Measurements from ENCODE around the gene FST. TPM values are rescaled to one million over a fixed set of nuclear protein-coding genes. Genes with fewer than 3 reads are reported as not detected.

The FST gene
- polyA plus RNA-seq, 1 of the 3 experiments (the other 2 are of a cell fraction), result 157 TPM

GRCh38 chr5:53479590-53480415 lies 626 bp upstream of the FST start:
- H3K36me3 ChIP-seq (replicated peaks in 1 of 2; ENCODE audit: control insufficient read depth in 1 of 2, insufficient read depth in 2 of 2, low read length in 1 of 2), result peaks cover 9 to 18% of the 10 kb centered on the region in 2 experiments
- no peaks in the 10 kb centered on the region for H3K9me2 ChIP-seq
- ChIA-PET POLR2A (no interaction called here), CTCF (interaction anchor here (2.3 kb wide), 1 partner anchor 755 kb away, joined by 9 read pairs; no protein-coding TSS in a partner anchor)
- H3K9ac ChIP-seq, result peak overlapping the region; percentile 98
- 1% methylated on average over 61 of the region's 81 CpGs for WGBS (ENCODE audit: low lambda C conversion rate)
- peak overlapping the region; percentile 78 for H2AFZ ChIP-seq (ENCODE audit: low read depth)
- peaks cover 42% of the 10 kb centered on the region for H3K79me2 ChIP-seq (ENCODE audit: insufficient read depth)
- peak overlapping the region; percentile 68 to 99 for H3K4me3 ChIP-seq (ENCODE audit: low read depth in 2 of 2, low read length in 1 of 2)
- peak overlapping the region; percentile 83 for H3K4me2 ChIP-seq
- H3K9me3 ChIP-seq, result no peaks in the 10 kb centered on the region
- no peaks in the 10 kb centered on the region for H3K27me3 ChIP-seq (ENCODE audit: insufficient read depth)
- DNase-seq, result peak; percentile 55
- H3F3A ChIP-seq (replicated peaks; ENCODE audit: insufficient read depth), result peaks cover 37% of the 10 kb centered on the region
- H4K20me1 ChIP-seq (ENCODE audit: insufficient read depth), result no peaks in the 10 kb centered on the region
- peaks cover 11 to 17% of the 10 kb centered on the region in 2 experiments; a peak in 3 of 4 replicates for H3K4me1 ChIP-seq (ENCODE audit: control insufficient read depth in 1 of 2, insufficient read depth in 2 of 2, low read depth in 1 of 2, low read length in 1 of 2)
- peak overlapping the region in 1 of 2 experiments; percentile 99; a peak in 2 of 4 replicates for H3K27ac ChIP-seq (ENCODE audit: low read depth in 2 of 2, low read length in 1 of 2)
- TF ChIP-seq SMC3 (IDR thresholded peaks at IDR 0.05; ENCODE audit: low read depth, low read length) (no peak), NFIC (IDR thresholded peaks at IDR 0.05; ENCODE audit: borderline replicate concordance) (no peak), FOXM1 (IDR thresholded peaks at IDR 0.05; ENCODE audit: low read depth) (no peak), CTCF (IDR thresholded peaks at IDR 0.05) (no peak), MXI1 (IDR thresholded peaks at IDR 0.05; ENCODE audit: low read depth, low read length) (no peak), POLR2AphosphoS5 (IDR thresholded peaks at IDR 0.05; ENCODE audit: low read depth, low read length) (0 out of 2 replicates have a peak, but pooled peaks have one; percentile 35), RAD21 (IDR thresholded peaks at IDR 0.05; ENCODE audit: low read length) (no peak), SIN3A (IDR thresholded peaks at IDR 0.05; ENCODE audit: borderline replicate concordance, low read depth, low read length) (no peak), EZH2phosphoT487 (IDR thresholded peaks at IDR 0.05; ENCODE audit: borderline replicate concordance, low read depth) (no peak), FOXJ3 (CRISPR knock-in tag; IDR thresholded peaks at IDR 0.05) (no peak), MEF2A (IDR thresholded peaks at IDR 0.05; ENCODE audit: borderline replicate concordance, low read depth) (no peak), ZBTB33 (IDR thresholded peaks at IDR 0.05; ENCODE audit: borderline replicate concordance, low read depth) (no peak), USF2 (IDR thresholded peaks at IDR 0.05; ENCODE audit: borderline replicate concordance, low read depth, low read length) (no peak), RXRA (IDR thresholded peaks at IDR 0.05; ENCODE audit: borderline replicate concordance, low read depth) (no peak), TCF12 (IDR thresholded peaks at IDR 0.05) (no peak), ELF1 (IDR thresholded peaks at IDR 0.05) (no peak), REST (IDR thresholded peaks at IDR 0.05; ENCODE audit: low read depth, low read length) (no peak), RCOR1 (IDR thresholded peaks at IDR 0.05; ENCODE audit: low read length) (no peak), PBX3 (IDR thresholded peaks at IDR 0.05) (peak; percentile 20; the same call in 1 of the 2 replicates), TAF1 (IDR thresholded peaks at IDR 0.05; ENCODE audit: borderline replicate concordance, low read depth, low read length) (peak; percentile 43; the same call in 1 of the 2 replicates), USF1 (IDR thresholded peaks at IDR 0.05; ENCODE audit: borderline replicate concordance, low read depth) (no peak), EP300 (IDR thresholded peaks at IDR 0.05; ENCODE audit: borderline replicate concordance in 1 of 2, low read depth in 1 of 2, low read length in 1 of 2) (no peak)
